Gastrocnemius medialis (tissue), 4 donors: ENCODE data around the gene HOXB2. TPM values are rescaled to one million over a fixed set of nuclear protein-coding genes. Genes with fewer than 3 reads are reported as not detected.

Source experiments
- ATAC-seq, 2 donors: fragments of 150-250 bp; one replicate each; pipeline ENCODE4 v1.9.1; 2016
- DNase-seq, 2 donors: peaks; one replicate each; pipeline ENCODE4 v3.0.0-alpha.2; 2019
- H3K27ac ChIP-seq, 4 donors: fragments of 200-600 bp; sonication (generic); 1 replicate in 1 of 4; 2 replicates in 3 of 4; pipeline ENCODE4 v1.5.1; 2016 to 2018; ENCODE audit warnings: mild to moderate bottlenecking in 2 of 4, moderate library complexity in 1 of 4
- H3K27me3 ChIP-seq, 3 donors: fragments of 200-600 bp; sonication (generic) in 2 of 3; 1 replicate in 1 of 3; 2 replicates in 2 of 3; pipeline versions ENCODE4 v1.5.1 to v1.6.0; 2016 to 2019; ENCODE audit warnings: mild to moderate bottlenecking in 1 of 3, moderate library complexity in 1 of 3
- H3K36me3 ChIP-seq, 2 donors: fragments of 200-600 bp; sonication (generic) in 1 of 2; one replicate each; pipeline ENCODE4 v1.5.1; 2017 to 2018
- H3K4me1 ChIP-seq, 2 donors: fragments of 200-600 bp; sonication (generic) in 1 of 2; one replicate each; pipeline ENCODE4 v1.5.1; 2016 to 2017; ENCODE audit warnings: mild to moderate bottlenecking in 2 of 2
- H3K4me3 ChIP-seq, 4 donors: fragments of 200-600 bp; sonication (generic) in 3 of 4; 1 replicate in 1 of 4; 2 replicates in 3 of 4; pipeline ENCODE4 v1.5.1; 2016 to 2019; ENCODE audit warnings: mild to moderate bottlenecking in 2 of 4
- H3K9me3 ChIP-seq, 3 donors: fragments of 200-600 bp; sonication (generic) in 2 of 3; 1 replicate in 1 of 3; 2 replicates in 2 of 3; pipeline ENCODE4 v1.5.1; 2016 to 2019
- CTCF ChIP-seq, 5 experiments: fragments of 450-650 bp in 3 of 5; fragments of 200-600 bp in 2 of 5; sonication (generic) in 2 of 5; IDR thresholded peaks in 4 of 5; conservative IDR thresholded peaks in 1 of 5; 1 replicate in 4 of 5; 2 replicates in 1 of 5; pipeline ENCODE4 v1.5.1; 2016 to 2019; ENCODE audit warnings: antibody characterized with exemption in 5 of 5, mild to moderate bottlenecking in 3 of 5, moderate library complexity in 3 of 5
- POLR2A ChIP-seq, 2 donors: fragments of 450-650 bp; IDR thresholded peaks; one replicate each; pipeline ENCODE4 v1.6.1; 2017; ENCODE audit warnings: antibody characterized with exemption in 2 of 2, mild to moderate bottlenecking in 2 of 2, moderate library complexity in 2 of 2
- in situ Hi-C, 4 donors: fragments of 200-750 bp; cut with MboI; loops; one replicate each; pipeline versions ENCODE4 v1.15.0 to v1.8.0; 2017; ENCODE audit warnings: low sequenced_read_pairs in 4 of 4
- intact Hi-C: fragments of 100-400 bp; cut with DNase I; formaldehyde crosslinking; loops from one replicate; pipeline ENCODE4 v1.15.1; 2023; ENCODE audit warnings: low total_unique reads
- total RNA-seq, 4 donors: library from RNA; depleted of rRNA; stranded (reverse); fragments of >200 nt; gene quantifications; one replicate each; pipeline versions ENCODE4 v1.1.0 to v1.2.3, GENCODE V29; 2016

The HOXB2 gene
- total RNA-seq, 4 donors from 2014 or later: 4.1 to 22.1 (median 10.4) TPM

DNA sequence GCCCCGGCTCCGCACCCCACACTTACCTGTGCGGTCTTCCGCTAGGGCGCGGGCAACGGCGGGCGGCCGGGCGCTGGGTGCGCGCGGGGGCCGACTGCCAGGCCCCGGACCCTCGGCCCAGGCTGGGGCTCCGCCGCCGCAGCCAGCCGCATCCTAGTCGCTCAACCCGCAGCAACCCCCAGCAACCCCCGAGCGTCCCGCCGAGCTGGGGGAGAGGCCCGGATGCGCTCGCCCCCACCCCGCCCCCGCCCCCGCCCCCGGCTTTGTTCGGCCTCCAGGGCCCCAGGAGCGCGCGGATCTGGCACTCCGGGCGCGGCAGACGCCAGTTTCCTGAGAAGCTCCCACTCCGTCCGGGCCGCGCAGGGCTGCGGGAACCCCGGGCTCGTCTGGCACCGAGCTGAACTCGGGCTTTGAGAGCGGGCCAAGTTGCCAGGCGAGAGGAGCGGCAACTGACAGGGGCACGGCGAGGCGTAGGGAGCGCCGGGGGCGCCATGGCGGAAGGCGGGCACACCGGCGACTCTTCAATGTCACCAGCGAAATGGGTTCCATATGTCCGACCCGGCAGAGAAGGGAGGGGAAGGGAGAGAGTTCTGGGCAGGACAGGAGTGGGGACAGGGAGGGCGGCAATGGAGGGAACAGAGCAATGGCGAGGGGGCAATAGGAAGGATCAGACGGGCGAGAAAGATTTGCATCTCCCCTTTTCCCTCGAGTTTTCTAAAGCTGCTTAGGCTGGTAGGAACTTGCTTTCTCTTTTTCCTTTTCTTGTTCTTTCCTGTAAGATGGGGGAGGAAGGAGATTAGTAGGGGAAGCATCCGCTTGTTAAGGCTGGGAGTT is 19.5 kb upstream of the HOXB2 start:
- peak overlapping the region; percentile 4 to 67 (median 62) for H3K27ac ChIP-seq
- ATAC-seq: peak in 1 of 2 donors; percentile 39
- H3K36me3 ChIP-seq: no peaks in the 10 kb centered on the region
- peak overlapping the region; percentile 53 to 62 (median 56) for H3K4me3 ChIP-seq
- no peaks in the 10 kb centered on the region for H3K9me3 ChIP-seq
- in situ Hi-C loops (no loop called here), intact Hi-C loops (no loop called here)
- no peak for DNase-seq
- H3K4me1 ChIP-seq: no peaks in the 10 kb centered on the region
- peaks cover 14 to 21% (median 15%) of the 10 kb centered on the region in 3 donors for H3K27me3 ChIP-seq
- no peak for TF ChIP-seq POLR2A (IDR thresholded peaks at IDR 0.05)
- no peak for TF ChIP-seq CTCF (IDR thresholded peaks at IDR 0.05 in 4 of 5, conservative IDR thresholded peaks at IDR 0.05 in 1 of 5)

- Histone ChIP-seq H3K27ac (peak overlapping the region in 1 of 4 donors; percentile 64), H3K27me3 (peaks cover 13 to 19% (median 13%) of the 10 kb centered on the region in 3 donors)
- no peak for ATAC-seq
These were observed 18.9 kb upstream of the HOXB2 start for GRCh38 chr17:48563867-48564187.

GRCh38 chr17:48563385-48563838 is 18.5 kb upstream of the HOXB2 start:
- Histone ChIP-seq H3K27me3 (peaks cover 11 to 15% (median 11%) of the 10 kb centered on the region in 3 donors), H3K27ac (no peak overlapping the region), H3K4me1 (no peaks in the 10 kb centered on the region), H3K9me3 (no peaks in the 10 kb centered on the region), H3K4me3 (peak overlapping the region in 2 of 4 donors; percentile 53 to 58), H3K36me3 (no peaks in the 10 kb centered on the region)
- DNase-seq (no peak), ATAC-seq (no peak)
- intact Hi-C loops: no loop called here
- in situ Hi-C loops: no loop called here
- TF ChIP-seq CTCF (IDR thresholded peaks at IDR 0.05 in 4 of 5, conservative IDR thresholded peaks at IDR 0.05 in 1 of 5): no peak
- no peak for TF ChIP-seq POLR2A (IDR thresholded peaks at IDR 0.05)

More at GRCh38 chr17:48563867-48564187, 18.9 kb upstream of the HOXB2 start:
- H3K4me3 ChIP-seq: peak overlapping the region in 3 of 4 donors; percentile 53 to 62 (median 58)
- DNase-seq: no peak
- in situ Hi-C loops: no loop called here
- intact Hi-C loops: no loop called here
- H3K36me3 ChIP-seq: no peaks in the 10 kb centered on the region
- H3K9me3 ChIP-seq: no peaks in the 10 kb centered on the region
- TF ChIP-seq POLR2A (IDR thresholded peaks at IDR 0.05) (no peak), CTCF (IDR thresholded peaks at IDR 0.05 in 4 of 5, conservative IDR thresholded peaks at IDR 0.05 in 1 of 5) (no peak)
- H3K4me1 ChIP-seq: no peaks in the 10 kb centered on the region

GRCh38 chr17:48562934-48563333 is 18.0 kb upstream of the HOXB2 start:
- H3K4me1 ChIP-seq: no peaks in the 10 kb centered on the region
- H3K27ac ChIP-seq: no peak overlapping the region
- TF ChIP-seq POLR2A (IDR thresholded peaks at IDR 0.05) (no peak), CTCF (IDR thresholded peaks at IDR 0.05 in 4 of 5, conservative IDR thresholded peaks at IDR 0.05 in 1 of 5) (no peak)
- H3K27me3 ChIP-seq: peaks cover 7 to 10% (median 9%) of the 10 kb centered on the region in 3 donors
- H3K9me3 ChIP-seq: no peaks in the 10 kb centered on the region
- no peak overlapping the region for H3K4me3 ChIP-seq
- no peak for DNase-seq
- intact Hi-C loops: no loop called here
- ATAC-seq: no peak
- H3K36me3 ChIP-seq: no peaks in the 10 kb centered on the region
- in situ Hi-C loops: no loop called here
